ENCODE results near the gene ABHD15. TPM values are rescaled to one million over a fixed set of nuclear protein-coding genes. Genes with fewer than 3 reads are reported as not detected.

ABHD15 gene, protein sequence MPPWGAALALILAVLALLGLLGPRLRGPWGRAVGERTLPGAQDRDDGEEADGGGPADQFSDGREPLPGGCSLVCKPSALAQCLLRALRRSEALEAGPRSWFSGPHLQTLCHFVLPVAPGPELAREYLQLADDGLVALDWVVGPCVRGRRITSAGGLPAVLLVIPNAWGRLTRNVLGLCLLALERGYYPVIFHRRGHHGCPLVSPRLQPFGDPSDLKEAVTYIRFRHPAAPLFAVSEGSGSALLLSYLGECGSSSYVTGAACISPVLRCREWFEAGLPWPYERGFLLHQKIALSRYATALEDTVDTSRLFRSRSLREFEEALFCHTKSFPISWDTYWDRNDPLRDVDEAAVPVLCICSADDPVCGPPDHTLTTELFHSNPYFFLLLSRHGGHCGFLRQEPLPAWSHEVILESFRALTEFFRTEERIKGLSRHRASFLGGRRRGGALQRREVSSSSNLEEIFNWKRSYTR
- total RNA-seq (2014; rRNA removed; shearing (Covaris generic)), result 8.9 and 10.1 TPM in 2 replicates
- polyA plus RNA-seq (2016; fragmentation: Nextera tagmentation; extraction: Ambion mirVana), result 2.4 and 2.9 TPM in 2 replicates

DNA sequence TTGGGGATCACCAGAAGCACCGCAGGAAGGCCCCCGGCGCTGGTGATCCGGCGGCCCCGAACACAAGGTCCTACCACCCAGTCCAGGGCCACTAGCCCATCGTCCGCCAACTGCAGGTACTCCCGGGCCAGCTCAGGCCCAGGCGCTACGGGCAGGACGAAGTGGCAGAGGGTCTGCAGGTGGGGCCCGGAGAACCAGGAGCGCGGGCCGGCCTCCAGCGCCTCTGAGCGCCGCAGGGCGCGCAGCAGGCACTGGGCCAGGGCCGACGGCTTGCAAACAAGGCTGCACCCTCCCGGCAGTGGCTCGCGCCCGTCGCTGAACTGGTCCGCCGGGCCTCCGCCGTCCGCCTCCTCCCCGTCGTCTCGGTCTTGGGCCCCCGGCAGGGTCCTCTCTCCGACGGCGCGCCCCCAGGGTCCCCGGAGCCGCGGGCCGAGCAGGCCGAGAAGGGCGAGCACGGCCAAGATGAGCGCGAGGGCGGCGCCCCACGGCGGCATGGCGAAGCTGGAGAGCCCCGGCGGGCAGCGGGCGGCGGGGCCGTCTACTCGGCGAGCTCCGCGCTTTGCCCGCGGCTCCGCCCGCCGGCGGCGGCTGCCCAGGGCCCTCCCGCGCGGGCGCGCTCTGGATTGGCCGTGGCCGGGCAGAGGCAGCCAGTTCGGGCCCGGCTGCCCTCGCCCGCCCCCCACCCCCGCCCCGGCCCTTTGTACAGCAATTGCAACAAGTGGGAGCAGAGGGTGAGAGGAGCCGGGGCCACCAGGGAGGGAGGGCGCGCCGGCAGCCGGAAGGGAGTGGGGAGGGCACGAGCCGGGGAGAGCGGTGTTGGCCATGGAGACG, at the start of gene ABHD15:
ABHD15 (minus strand) TSS at position 565 of the 831 bp plus-strand sequence; CDS start at position 494, 71 bp downstream.
- in situ Hi-C loops (cut with MboI), result loop anchor here (25.0 kb wide), 1 partner anchor 104 kb away; no protein-coding TSS in a partner anchor
- peak; percentile 92 for DNase-seq

DNA sequence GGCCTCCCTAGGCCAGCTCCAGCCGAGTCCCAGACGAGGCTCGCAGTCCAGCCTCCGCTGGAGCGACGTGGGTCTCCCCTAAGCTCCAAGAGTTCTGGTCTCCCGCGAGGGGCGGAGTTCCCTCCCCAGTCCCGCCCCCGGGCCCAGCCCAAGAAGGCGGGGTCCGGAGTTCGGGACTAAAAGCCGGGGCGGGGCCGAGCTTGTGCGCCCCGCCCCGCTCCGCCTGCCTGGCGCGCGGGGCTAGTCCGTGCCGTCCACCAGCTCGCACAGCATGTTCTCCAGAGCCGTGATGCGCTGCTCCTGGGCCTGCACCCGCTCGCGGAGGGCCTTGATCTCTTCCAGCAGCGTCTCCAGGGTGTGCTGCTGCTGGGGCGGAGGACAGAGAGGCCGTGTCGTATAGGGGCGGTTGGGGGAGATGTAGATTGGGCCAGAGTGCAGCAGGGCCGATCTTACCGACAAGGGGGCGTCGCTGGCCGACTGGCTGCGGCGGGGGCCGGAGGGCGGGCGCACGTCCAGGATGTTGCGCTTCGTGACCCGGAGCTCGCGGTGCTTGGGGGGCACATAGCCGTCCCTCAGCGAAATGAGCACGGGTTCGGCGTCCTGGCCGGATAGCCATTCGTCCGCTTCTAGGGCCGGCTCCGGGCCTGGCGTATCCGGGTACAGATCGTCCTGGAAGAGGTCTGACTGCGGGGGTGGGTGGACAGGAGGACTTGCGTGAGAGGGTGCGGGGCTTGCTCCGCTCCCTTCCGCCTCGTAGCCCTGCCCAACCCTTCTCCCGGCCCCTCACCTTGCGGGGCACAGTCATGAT, 48.9 kb upstream of the ABHD15 start:
- H3K36me3 ChIP-seq (ENCODE audit: low read depth), result no peaks in the 10 kb centered on the region
- in situ Hi-C loops (cut with MboI), result no loop called here
- H3F3A ChIP-seq (ENCODE audit: insufficient read depth), result no peaks in the 10 kb centered on the region
- no peaks in the 10 kb centered on the region for H3K79me2 ChIP-seq (ENCODE audit: insufficient read depth)
- no peaks in the 10 kb centered on the region for H3K9me3 ChIP-seq (ENCODE audit: low read depth)
- peak overlapping the region; percentile 35; the same call in 1 of the 2 replicates for H3K27ac ChIP-seq
- peak overlapping the region; percentile 66 for H3K4me3 ChIP-seq
- no peak for TF ChIP-seq EZH2phosphoT487 (IDR thresholded peaks at IDR 0.05; ENCODE audit: insufficient read depth, low read depth)
- TF ChIP-seq EZH2 (IDR thresholded peaks at IDR 0.05; ENCODE audit: insufficient read depth, poor library complexity, severe bottlenecking), result no peak
- H3K4me2 ChIP-seq (ENCODE audit: unreplicated experiment), result peak overlapping the region; percentile 80
- 8 to 12% methylated on average over 48 to 68 of the region's 74 CpGs for WGBS, 2 experiments (ENCODE audit: low coverage in 1 of 2, low lambda C conversion rate in 2 of 2, missing lambda C conversion rate in 2 of 2)
- peak; percentile 96 for DNase-seq
- no peaks in the 10 kb centered on the region for H3K27me3 ChIP-seq (replicated peaks; ENCODE audit: insufficient read depth)
- H2AFZ ChIP-seq, result peak overlapping the region; percentile 75
- peak overlapping the region; percentile 49; the same call in 1 of the 2 replicates for H3K9ac ChIP-seq
- no peaks in the 10 kb centered on the region for H3K4me1 ChIP-seq (ENCODE audit: insufficient read depth)
- no peaks in the 10 kb centered on the region for H4K20me1 ChIP-seq (ENCODE audit: insufficient read depth)
- no peaks in the 10 kb centered on the region for H3K9me2 ChIP-seq (ENCODE audit: insufficient read depth)

More for the DNA sequence above, at the start of gene ABHD15:
- Histone ChIP-seq H3K4me3 (peak within 1 kb of the TSS; percentile 91), H3F3A (ENCODE audit: insufficient read depth) (peaks cover 5% of the 10 kb centered on the region; the same call in 1 of the 2 replicates), H3K9me2 (ENCODE audit: insufficient read depth) (no peaks in the 10 kb centered on the region), H3K9me3 (ENCODE audit: low read depth) (no peaks in the 10 kb centered on the region), H3K27ac (peak within 1 kb of the TSS; percentile 54), H3K36me3 (ENCODE audit: low read depth) (no peaks in the 10 kb centered on the region), H4K20me1 (ENCODE audit: insufficient read depth) (no peaks in the 10 kb centered on the region), H3K4me1 (ENCODE audit: insufficient read depth) (peaks cover 4% of the 10 kb centered on the region; the same call in 1 of the 2 replicates), H2AFZ (peak within 1 kb of the TSS; percentile 90), H3K79me2 (ENCODE audit: insufficient read depth) (no peaks in the 10 kb centered on the region), H3K27me3 (replicated peaks; ENCODE audit: insufficient read depth) (no peaks in the 10 kb centered on the region), H3K4me2 (ENCODE audit: unreplicated experiment) (peak within 1 kb of the TSS; percentile 92), H3K9ac (peak within 1 kb of the TSS; percentile 67)
- WGBS, 2 experiments (ENCODE audit: low coverage in 1 of 2, low lambda C conversion rate in 2 of 2, missing lambda C conversion rate in 2 of 2), result 2 to 3% methylated on average over 67 to 69 of the region's 94 CpGs
- TF ChIP-seq EZH2 (IDR thresholded peaks at IDR 0.05; ENCODE audit: insufficient read depth, poor library complexity, severe bottlenecking) (no peak), EZH2phosphoT487 (IDR thresholded peaks at IDR 0.05; ENCODE audit: insufficient read depth, low read depth) (no peak)

DNA sequence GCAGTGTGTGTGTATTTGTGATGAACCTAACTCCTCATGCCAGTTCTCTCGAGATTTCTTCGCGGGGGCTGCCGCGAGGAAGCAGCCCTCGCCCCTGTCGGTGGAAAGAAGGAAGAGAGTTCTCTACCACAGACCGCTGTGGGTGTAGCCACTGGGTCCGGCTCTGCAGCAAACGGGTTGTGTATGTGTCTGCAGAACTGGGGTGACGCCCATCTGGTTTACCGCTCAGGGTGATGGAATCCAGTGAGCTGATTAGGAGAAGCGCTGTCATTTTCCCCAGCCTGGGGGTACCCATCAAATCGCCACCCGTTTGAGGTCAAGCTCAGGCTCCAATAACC, 48.2 kb upstream of the ABHD15 start:
- TF ChIP-seq EZH2 (IDR thresholded peaks at IDR 0.05; ENCODE audit: insufficient read depth, poor library complexity, severe bottlenecking), result no peak
- Histone ChIP-seq H3K27me3 (replicated peaks; ENCODE audit: insufficient read depth) (no peaks in the 10 kb centered on the region), H2AFZ (peak overlapping the region; percentile 75), H3K27ac (peak overlapping the region; percentile 35; the same call in 1 of the 2 replicates), H3K9ac (peak overlapping the region; percentile 49; the same call in 1 of the 2 replicates), H4K20me1 (ENCODE audit: insufficient read depth) (no peaks in the 10 kb centered on the region), H3K79me2 (ENCODE audit: insufficient read depth) (no peaks in the 10 kb centered on the region), H3K9me3 (ENCODE audit: low read depth) (no peaks in the 10 kb centered on the region), H3F3A (ENCODE audit: insufficient read depth) (no peaks in the 10 kb centered on the region), H3K36me3 (ENCODE audit: low read depth) (no peaks in the 10 kb centered on the region), H3K4me1 (ENCODE audit: insufficient read depth) (no peaks in the 10 kb centered on the region), H3K9me2 (ENCODE audit: insufficient read depth) (no peaks in the 10 kb centered on the region), H3K4me3 (peak overlapping the region; percentile 66), H3K4me2 (ENCODE audit: unreplicated experiment) (peak overlapping the region; percentile 80)
- in situ Hi-C loops (cut with MboI), result no loop called here
- DNase-seq, result peak; percentile 81
- WGBS, 2 experiments (ENCODE audit: low coverage in 1 of 2, low lambda C conversion rate in 2 of 2, missing lambda C conversion rate in 2 of 2), result 5% methylated on average over 14 to 15 of the region's 15 CpGs
